ENCODE results near the gene RFLNA. TPM values are rescaled to one million over a fixed set of nuclear protein-coding genes. Genes with fewer than 3 reads are reported as not detected.

Gene RFLNA
- total and polyA plus RNA-seq, 2 of the 13 experiments (the other 11 are each of a cell fraction or from before 2014, with no cell fraction given): not detected

GRCh38 chr12:124346425-124347168 is 51.7 kb downstream of the RFLNA start:
- Histone ChIP-seq H3K4me1 (ENCODE audit: insufficient read depth, low read length) (no peaks in the 10 kb centered on the region), H3K4me3 (replicated peaks in 1 of 3; ENCODE audit: insufficient read depth in 1 of 3, low read depth in 2 of 3, low read length in 3 of 3) (no peak overlapping the region), H4K20me1 (ENCODE audit: insufficient read depth, low read length) (no peaks in the 10 kb centered on the region), H3K4me2 (ENCODE audit: low read depth, low read length) (no peak overlapping the region), H3K27me3 (ENCODE audit: control insufficient read depth in 1 of 2, insufficient read depth in 2 of 2, low read length in 2 of 2) (no peaks in the 10 kb centered on the region), H3K9ac (ENCODE audit: insufficient read depth, low read depth, low read length) (no peak overlapping the region), H3K36me3 (replicated peaks in 1 of 2; ENCODE audit: control insufficient read depth in 1 of 2, insufficient read depth in 2 of 2, low read length in 2 of 2) (peaks cover 20 to 64% of the 10 kb centered on the region in 2 experiments; a peak in 4 of 5 replicates), H3K79me2 (ENCODE audit: insufficient read depth, low read length) (no peaks in the 10 kb centered on the region), H2AFZ (ENCODE audit: low read length) (no peak overlapping the region), H3K9me3 (ENCODE audit: low read length) (no peaks in the 10 kb centered on the region), H3K27ac (ENCODE audit: extremely low read length, insufficient read depth, low read length) (no peak overlapping the region)
- in situ Hi-C loops (cut with HindIII; ENCODE audit: extremely low pct_ligation_motif_present, low pct_unique_long_range_greater_than_20kb): no loop called here
- ChIA-PET POLR2A (no interaction called here), CTCF (ENCODE audit: low intra/inter-chr PET ratio, low total read pairs) (no interaction called here)
- intact Hi-C loops (cut with micrococcal nuclease; ENCODE audit: unreplicated experiment): no loop called here
- ATAC-seq (no peak), FAIRE-seq (no peak), DNase-seq (ENCODE audit: low spot score) (no peak)
- no TSS peak for BruUV-seq (replicated peaks)
- WGBS (ENCODE audit: low lambda C conversion rate): 98% methylated on average over 16 of the region's 38 CpGs
- TF ChIP-seq PREB (CRISPR knock-in tag; IDR thresholded peaks at IDR 0.05) (no peak), ZNF768 (CRISPR knock-in tag; IDR thresholded peaks at IDR 0.05) (peak; percentile 87), NFIC (IDR thresholded peaks at IDR 0.05; ENCODE audit: low read length) (no peak), ZNF607 (CRISPR knock-in tag; IDR thresholded peaks at IDR 0.05; ENCODE audit: borderline replicate concordance) (no peak), AGO2 (optimal IDR thresholded peaks at IDR 0.05; ENCODE audit: low read depth, low read length) (peak; percentile 60)
- TF ChIP-seq, protein P1, sequence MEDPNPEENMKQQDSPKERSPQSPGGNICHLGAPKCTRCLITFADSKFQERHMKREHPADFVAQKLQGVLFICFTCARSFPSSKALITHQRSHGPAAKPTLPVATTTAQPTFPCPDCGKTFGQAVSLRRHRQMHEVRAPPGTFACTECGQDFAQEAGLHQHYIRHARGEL (CRISPR knock-in tag; IDR thresholded peaks at IDR 0.05): no peak

DNA sequence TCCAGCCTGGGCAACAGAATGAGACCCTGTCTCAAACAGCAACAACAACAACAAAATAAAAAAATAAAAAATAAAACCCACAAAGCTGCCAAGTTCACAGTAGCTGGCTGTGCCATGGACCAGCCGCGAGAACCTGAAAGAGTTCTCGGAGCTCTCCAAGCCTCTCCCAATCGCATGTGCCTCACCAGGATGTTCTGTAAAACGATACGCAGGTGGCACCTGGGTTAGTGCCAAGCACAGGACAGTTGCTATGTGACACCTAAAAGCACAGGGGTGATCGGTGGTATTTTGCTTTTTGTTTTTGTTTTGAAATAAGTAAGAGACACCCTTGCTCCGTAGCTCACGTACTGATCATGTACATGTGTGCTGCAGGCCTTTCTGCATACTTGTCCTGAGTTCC is 52.4 kb downstream of the RFLNA start:
- Histone ChIP-seq H3K4me3 (replicated peaks in 1 of 3; ENCODE audit: insufficient read depth in 1 of 3, low read depth in 2 of 3, low read length in 3 of 3) (no peak overlapping the region), H3K4me1 (ENCODE audit: insufficient read depth, low read length) (peaks cover 3% of the 10 kb centered on the region), H3K4me2 (ENCODE audit: low read depth, low read length) (no peak overlapping the region), H2AFZ (ENCODE audit: low read length) (no peak overlapping the region), H3K79me2 (ENCODE audit: insufficient read depth, low read length) (no peaks in the 10 kb centered on the region), H3K9me3 (ENCODE audit: low read length) (no peaks in the 10 kb centered on the region), H3K27ac (ENCODE audit: extremely low read length, insufficient read depth, low read length) (no peak overlapping the region), H3K9ac (ENCODE audit: insufficient read depth, low read depth, low read length) (no peak overlapping the region), H4K20me1 (ENCODE audit: insufficient read depth, low read length) (peaks cover under 1% of the 10 kb centered on the region; the same call in 1 of the 2 replicates), H3K27me3 (ENCODE audit: control insufficient read depth in 1 of 2, insufficient read depth in 2 of 2, low read length in 2 of 2) (no peaks in the 10 kb centered on the region), H3K36me3 (replicated peaks in 1 of 2; ENCODE audit: control insufficient read depth in 1 of 2, insufficient read depth in 2 of 2, low read length in 2 of 2) (peaks cover 17 to 70% of the 10 kb centered on the region in 2 experiments; a peak in 4 of 5 replicates)
- ATAC-seq (no peak), FAIRE-seq (no peak), DNase-seq (ENCODE audit: low spot score) (no peak)
- BruUV-seq (replicated peaks): no TSS peak
- ChIA-PET POLR2A (no interaction called here), CTCF (ENCODE audit: low intra/inter-chr PET ratio, low total read pairs) (interaction anchor here (1.0 kb wide), 1 partner anchor 424 kb away, joined by 3 read pairs; no protein-coding TSS in a partner anchor)
- in situ Hi-C loops (cut with HindIII; ENCODE audit: extremely low pct_ligation_motif_present, low pct_unique_long_range_greater_than_20kb): no loop called here
- WGBS (ENCODE audit: low lambda C conversion rate): 96% methylated on average over 9 of the region's 9 CpGs
- intact Hi-C loops (cut with micrococcal nuclease; ENCODE audit: unreplicated experiment): no loop called here
- TF ChIP-seq SALL1 (CRISPR knock-in tag; IDR thresholded peaks at IDR 0.05): no peak
- TF ChIP-seq, protein P2, sequence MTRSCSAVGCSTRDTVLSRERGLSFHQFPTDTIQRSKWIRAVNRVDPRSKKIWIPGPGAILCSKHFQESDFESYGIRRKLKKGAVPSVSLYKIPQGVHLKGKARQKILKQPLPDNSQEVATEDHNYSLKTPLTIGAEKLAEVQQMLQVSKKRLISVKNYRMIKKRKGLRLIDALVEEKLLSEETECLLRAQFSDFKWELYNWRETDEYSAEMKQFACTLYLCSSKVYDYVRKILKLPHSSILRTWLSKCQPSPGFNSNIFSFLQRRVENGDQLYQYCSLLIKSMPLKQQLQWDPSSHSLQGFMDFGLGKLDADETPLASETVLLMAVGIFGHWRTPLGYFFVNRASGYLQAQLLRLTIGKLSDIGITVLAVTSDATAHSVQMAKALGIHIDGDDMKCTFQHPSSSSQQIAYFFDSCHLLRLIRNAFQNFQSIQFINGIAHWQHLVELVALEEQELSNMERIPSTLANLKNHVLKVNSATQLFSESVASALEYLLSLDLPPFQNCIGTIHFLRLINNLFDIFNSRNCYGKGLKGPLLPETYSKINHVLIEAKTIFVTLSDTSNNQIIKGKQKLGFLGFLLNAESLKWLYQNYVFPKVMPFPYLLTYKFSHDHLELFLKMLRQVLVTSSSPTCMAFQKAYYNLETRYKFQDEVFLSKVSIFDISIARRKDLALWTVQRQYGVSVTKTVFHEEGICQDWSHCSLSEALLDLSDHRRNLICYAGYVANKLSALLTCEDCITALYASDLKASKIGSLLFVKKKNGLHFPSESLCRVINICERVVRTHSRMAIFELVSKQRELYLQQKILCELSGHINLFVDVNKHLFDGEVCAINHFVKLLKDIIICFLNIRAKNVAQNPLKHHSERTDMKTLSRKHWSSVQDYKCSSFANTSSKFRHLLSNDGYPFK (CRISPR knock-in tag; IDR thresholded peaks at IDR 0.05; ENCODE audit: borderline replicate concordance): no peak
- no peak for TF ChIP-seq ZNF136 (CRISPR knock-in tag; IDR thresholded peaks at IDR 0.05; ENCODE audit: low read depth)
- TF ChIP-seq ZNF326 (CRISPR knock-in tag; IDR thresholded peaks at IDR 0.05; ENCODE audit: borderline replicate concordance): no peak
- no peak for TF ChIP-seq ZNF17 (CRISPR knock-in tag; IDR thresholded peaks at IDR 0.05)
- no peak for TF ChIP-seq PHF8 (CRISPR knock-in tag; IDR thresholded peaks at IDR 0.05)
- no peak for TF ChIP-seq IKZF4 (CRISPR knock-in tag; IDR thresholded peaks at IDR 0.05; ENCODE audit: borderline replicate concordance, low read depth, not compliant biosample characterization)
- TF ChIP-seq TGIF2 (CRISPR knock-in tag; IDR thresholded peaks at IDR 0.05): no peak
- TF ChIP-seq SUZ12 (IDR thresholded peaks at IDR 0.05; ENCODE audit: low read depth, low read length): no peak
